Type B pancreatic cell (in vitro differentiated cells): Measurements from ENCODE around the gene ZNFX1. TPM values are rescaled to one million over a fixed set of nuclear protein-coding genes. Genes with fewer than 3 reads are reported as not detected.

Experiments
- DNase-seq: peaks from one replicate; pipeline ENCODE4 v3.0.0; 2021; ENCODE audit warnings: mixed read lengths; ENCODE audit not compliant: unreplicated experiment; ENCODE audit errors: extremely low spot score
- H3K27ac Mint-ChIP-seq: 2 replicates; pipeline ENCODE4 v1.8.0; 2021; ENCODE audit warnings: mild to moderate bottlenecking, mixed read lengths
- H3K27me3 Mint-ChIP-seq: 2 replicates; pipeline ENCODE4 v1.8.0; 2021; ENCODE audit warnings: mixed read lengths
- H3K36me3 Mint-ChIP-seq: 2 replicates; pipeline ENCODE4 v1.8.0; 2021; ENCODE audit warnings: mixed read lengths
- H3K4me1 Mint-ChIP-seq: one replicate; pipeline ENCODE4 v1.8.0; 2021; ENCODE audit warnings: mixed read lengths; ENCODE audit not compliant: unreplicated experiment
- H3K4me3 Mint-ChIP-seq: 2 replicates; pipeline ENCODE4 v1.8.0; 2021; ENCODE audit warnings: mild to moderate bottlenecking, mixed read lengths
- H3K9me3 Mint-ChIP-seq: 2 replicates; pipeline ENCODE4 v1.8.0; 2021; ENCODE audit warnings: mixed read lengths
- total RNA-seq: library from RNA; stranded (reverse); gene quantifications from 2 replicates; pipeline ENCODE4 v1.2.1, GENCODE V29; 2021; ENCODE audit warnings: low replicate concordance
- TF ChIP-seq, protein P1 (sequence below): fragments of 200-600 bp; sonication (generic); conservative IDR thresholded peaks from 2 replicates; pipeline ENCODE4 v1.5.0; 2021; ENCODE audit warnings: antibody characterized with exemption, mild to moderate bottlenecking

The ZNFX1 gene
- total RNA-seq, 1 donor from 2014 or later: 14.1 TPM

DNA sequence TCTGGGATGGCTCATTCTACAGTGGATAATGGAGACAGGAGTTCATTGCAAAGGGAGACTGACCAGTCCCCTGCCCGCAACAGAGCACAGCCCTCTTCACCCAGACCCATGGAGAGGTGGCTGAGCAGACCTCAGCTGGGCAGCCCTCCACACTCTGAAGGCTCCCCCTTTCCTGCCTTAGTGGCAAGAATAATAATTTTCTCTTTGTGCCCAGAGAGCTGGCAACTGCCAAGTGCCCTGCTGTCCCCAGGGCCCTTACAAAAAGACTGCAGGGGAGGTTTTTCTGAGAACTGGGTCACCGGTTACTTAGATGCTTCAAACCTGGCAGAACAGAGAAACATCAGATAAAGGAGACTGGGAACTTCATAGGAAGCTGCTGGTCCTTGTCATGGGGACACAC is 35.4 kb upstream of the ZNFX1 start:
- no peak overlapping the region for H3K4me3 Mint-ChIP-seq
- H3K4me1 Mint-ChIP-seq: no peaks in the 10 kb centered on the region
- no peak overlapping the region for H3K27ac Mint-ChIP-seq
- peaks cover 83% of the 10 kb centered on the region for H3K27me3 Mint-ChIP-seq
- TF ChIP-seq, protein P1, sequence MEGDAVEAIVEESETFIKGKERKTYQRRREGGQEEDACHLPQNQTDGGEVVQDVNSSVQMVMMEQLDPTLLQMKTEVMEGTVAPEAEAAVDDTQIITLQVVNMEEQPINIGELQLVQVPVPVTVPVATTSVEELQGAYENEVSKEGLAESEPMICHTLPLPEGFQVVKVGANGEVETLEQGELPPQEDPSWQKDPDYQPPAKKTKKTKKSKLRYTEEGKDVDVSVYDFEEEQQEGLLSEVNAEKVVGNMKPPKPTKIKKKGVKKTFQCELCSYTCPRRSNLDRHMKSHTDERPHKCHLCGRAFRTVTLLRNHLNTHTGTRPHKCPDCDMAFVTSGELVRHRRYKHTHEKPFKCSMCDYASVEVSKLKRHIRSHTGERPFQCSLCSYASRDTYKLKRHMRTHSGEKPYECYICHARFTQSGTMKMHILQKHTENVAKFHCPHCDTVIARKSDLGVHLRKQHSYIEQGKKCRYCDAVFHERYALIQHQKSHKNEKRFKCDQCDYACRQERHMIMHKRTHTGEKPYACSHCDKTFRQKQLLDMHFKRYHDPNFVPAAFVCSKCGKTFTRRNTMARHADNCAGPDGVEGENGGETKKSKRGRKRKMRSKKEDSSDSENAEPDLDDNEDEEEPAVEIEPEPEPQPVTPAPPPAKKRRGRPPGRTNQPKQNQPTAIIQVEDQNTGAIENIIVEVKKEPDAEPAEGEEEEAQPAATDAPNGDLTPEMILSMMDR: no peak
- H3K36me3 Mint-ChIP-seq: no peaks in the 10 kb centered on the region
- H3K9me3 Mint-ChIP-seq: peaks cover 8% of the 10 kb centered on the region
- no peak for DNase-seq

- no peak for DNase-seq
- Mint-ChIP-seq H3K9me3 (peaks cover 8% of the 10 kb centered on the region), H3K36me3 (no peaks in the 10 kb centered on the region), H3K4me3 (no peak overlapping the region), H3K4me1 (no peaks in the 10 kb centered on the region), H3K27me3 (peaks cover 76% of the 10 kb centered on the region), H3K27ac (no peak overlapping the region)
- TF ChIP-seq, protein P1: no peak
Observed at GRCh38 chr20:49312661-49313060, 34.8 kb upstream of the ZNFX1 start.

- no peak overlapping the region for H3K4me3 Mint-ChIP-seq
- no peak for DNase-seq
- TF ChIP-seq, protein P1: no peak
- H3K9me3 Mint-ChIP-seq: no peaks in the 10 kb centered on the region
- H3K27me3 Mint-ChIP-seq: peaks cover 57% of the 10 kb centered on the region
- H3K36me3 Mint-ChIP-seq: no peaks in the 10 kb centered on the region
- H3K4me1 Mint-ChIP-seq: no peaks in the 10 kb centered on the region
- H3K27ac Mint-ChIP-seq: no peak overlapping the region
Observed at GRCh38 chr20:49310705-49311104, 32.8 kb upstream of the ZNFX1 start.

GRCh38 chr20:49308875-49309274 is 31.0 kb upstream of the ZNFX1 start:
- no peak overlapping the region for H3K27ac Mint-ChIP-seq
- no peak overlapping the region for H3K4me3 Mint-ChIP-seq
- TF ChIP-seq, protein P1: no peak
- no peaks in the 10 kb centered on the region for H3K4me1 Mint-ChIP-seq
- peaks cover 42% of the 10 kb centered on the region for H3K27me3 Mint-ChIP-seq
- no peak for DNase-seq
- H3K9me3 Mint-ChIP-seq: no peaks in the 10 kb centered on the region
- H3K36me3 Mint-ChIP-seq: no peaks in the 10 kb centered on the region

GRCh38 chr20:49306903-49307620 is 29.2 kb upstream of the ZNFX1 start:
- H3K4me3 Mint-ChIP-seq: no peak overlapping the region
- no peaks in the 10 kb centered on the region for H3K36me3 Mint-ChIP-seq
- no peak overlapping the region for H3K27ac Mint-ChIP-seq
- H3K9me3 Mint-ChIP-seq: no peaks in the 10 kb centered on the region
- H3K4me1 Mint-ChIP-seq: no peaks in the 10 kb centered on the region
- peaks cover 28% of the 10 kb centered on the region for H3K27me3 Mint-ChIP-seq
- no peak for DNase-seq
- TF ChIP-seq, protein P1: no peak
